GM12875 (cell line): ENCODE results near the gene SULT4A1.

Experiments used
- H3K4me3 ChIP-seq: one replicate; pipeline ENCODE4 v1.5.1; 2011; ENCODE audit warnings: low read depth, low read length, control low read depth
- CTCF ChIP-seq: IDR thresholded peaks from 2 replicates; pipeline ENCODE4 v1.5.1; 2011; ENCODE audit warnings: low read depth, mild to moderate bottlenecking, control low read depth, inconsistent platforms, low read length, moderate library complexity, borderline replicate concordance; ENCODE audit not compliant: insufficient read depth

Gene SULT4A1

GRCh38 chr22:43854121-43854785 is 8.1 kb downstream of the SULT4A1 start:
- no peak for TF ChIP-seq CTCF
- no peak overlapping the region for H3K4me3 ChIP-seq

- no peak for TF ChIP-seq CTCF
- no peak overlapping the region for H3K4me3 ChIP-seq
Measured at GRCh38 chr22:43853328-43853931, 8.9 kb downstream of the SULT4A1 start.

GRCh38 chr22:43852573-43853327 is 9.6 kb downstream of the SULT4A1 start:
- no peak for TF ChIP-seq CTCF
- H3K4me3 ChIP-seq = no peak overlapping the region

- H3K4me3 ChIP-seq = no peak overlapping the region
- no peak for TF ChIP-seq CTCF
Measured at GRCh38 chr22:43851979-43852307, 10.4 kb downstream of the SULT4A1 start.

GRCh38 chr22:43851058-43851978 is 11.0 kb downstream of the SULT4A1 start:
- no peak overlapping the region for H3K4me3 ChIP-seq
- no peak for TF ChIP-seq CTCF

- no peak for TF ChIP-seq CTCF
- H3K4me3 ChIP-seq = no peak overlapping the region
Measured at GRCh38 chr22:43850529-43850928, 11.8 kb downstream of the SULT4A1 start.
